ENCODE measurements around the gene TMEM255B.

- TF ChIP-seq CTCF (conservative IDR thresholded peaks at IDR 0.05) (no peak), ZFX (IDR thresholded peaks at IDR 0.05) (no peak)
Measured at GRCh38 chr13:113728571-113729054, 30.4 kb upstream of the TMEM255B start.
